Stomach (tissue), 4 donors: ENCODE measurements around the gene OSBP2.

Experiments
- POLR2A ChIP-seq, 4 donors: fragments of 450-650 bp; IDR thresholded peaks; one replicate each; pipeline ENCODE4 v1.6.1; 2016; ENCODE audit warnings: antibody characterized with exemption in 4 of 4, control low read depth in 2 of 4, mild to moderate bottlenecking in 1 of 4, moderate library complexity in 1 of 4
- POLR2AphosphoS5 ChIP-seq, 3 donors: sonication (generic); formaldehyde crosslinking; IDR thresholded peaks; one replicate each; pipeline ENCODE4 v1.6.1; 2016; ENCODE audit warnings: antibody characterized with exemption in 3 of 3
- TF ChIP-seq, protein P1 (sequence below), 7 experiments: fragments of 450-650 bp in 4 of 7; fragments of 200-600 bp in 3 of 7; sonication (generic) in 3 of 7; IDR thresholded peaks; one replicate each; pipeline ENCODE4 v1.5.1; 2016 to 2019; ENCODE audit warnings: antibody characterized with exemption in 7 of 7, control low read depth in 2 of 7, mild to moderate bottlenecking in 1 of 7

GRCh38 chr22:30694640-30695350 is at the start of gene OSBP2:
- TF ChIP-seq, protein P1, sequence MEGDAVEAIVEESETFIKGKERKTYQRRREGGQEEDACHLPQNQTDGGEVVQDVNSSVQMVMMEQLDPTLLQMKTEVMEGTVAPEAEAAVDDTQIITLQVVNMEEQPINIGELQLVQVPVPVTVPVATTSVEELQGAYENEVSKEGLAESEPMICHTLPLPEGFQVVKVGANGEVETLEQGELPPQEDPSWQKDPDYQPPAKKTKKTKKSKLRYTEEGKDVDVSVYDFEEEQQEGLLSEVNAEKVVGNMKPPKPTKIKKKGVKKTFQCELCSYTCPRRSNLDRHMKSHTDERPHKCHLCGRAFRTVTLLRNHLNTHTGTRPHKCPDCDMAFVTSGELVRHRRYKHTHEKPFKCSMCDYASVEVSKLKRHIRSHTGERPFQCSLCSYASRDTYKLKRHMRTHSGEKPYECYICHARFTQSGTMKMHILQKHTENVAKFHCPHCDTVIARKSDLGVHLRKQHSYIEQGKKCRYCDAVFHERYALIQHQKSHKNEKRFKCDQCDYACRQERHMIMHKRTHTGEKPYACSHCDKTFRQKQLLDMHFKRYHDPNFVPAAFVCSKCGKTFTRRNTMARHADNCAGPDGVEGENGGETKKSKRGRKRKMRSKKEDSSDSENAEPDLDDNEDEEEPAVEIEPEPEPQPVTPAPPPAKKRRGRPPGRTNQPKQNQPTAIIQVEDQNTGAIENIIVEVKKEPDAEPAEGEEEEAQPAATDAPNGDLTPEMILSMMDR (IDR thresholded peaks at IDR 0.05), result no peak
- no peak for TF ChIP-seq POLR2A (IDR thresholded peaks at IDR 0.05)
- TF ChIP-seq POLR2AphosphoS5 (IDR thresholded peaks at IDR 0.05), result no peak
